Endothelial cell (in vitro differentiated cells): ENCODE measurements around the gene CEP78. TPM values are rescaled to one million over a fixed set of nuclear protein-coding genes. Genes with fewer than 3 reads are reported as not detected.
A peak's percentile ranks its signal among the peaks of the same experiment; 100 is the strongest.

Source experiments
- DNase-seq: peaks from one replicate; pipeline ENCODE4 v3.0.0; 2021; ENCODE audit warnings: low spot score
- H3K27ac Mint-ChIP-seq: one replicate; pipeline ENCODE4 v1.8.0; 2021; ENCODE audit warnings: mixed read lengths, inconsistent platforms; ENCODE audit not compliant: unreplicated experiment
- H3K27me3 Mint-ChIP-seq: one replicate; pipeline ENCODE4 v1.8.0; 2021; ENCODE audit warnings: mild to moderate bottlenecking, moderate library complexity, mixed read lengths, inconsistent platforms; ENCODE audit not compliant: unreplicated experiment
- H3K36me3 Mint-ChIP-seq: one replicate; pipeline ENCODE4 v1.8.0; 2021; ENCODE audit warnings: mild to moderate bottlenecking, low read depth, mixed read lengths, inconsistent platforms; ENCODE audit not compliant: unreplicated experiment
- H3K4me1 Mint-ChIP-seq: one replicate; pipeline ENCODE4 v1.8.0; 2021; ENCODE audit warnings: mild to moderate bottlenecking, mixed read lengths, inconsistent platforms; ENCODE audit not compliant: unreplicated experiment
- H3K4me3 Mint-ChIP-seq: one replicate; pipeline ENCODE4 v1.8.0; 2021; ENCODE audit warnings: mild to moderate bottlenecking, mixed read lengths, inconsistent platforms; ENCODE audit not compliant: unreplicated experiment
- H3K9me3 Mint-ChIP-seq: one replicate; pipeline ENCODE4 v1.8.0; 2021; ENCODE audit warnings: mixed read lengths, inconsistent platforms; ENCODE audit not compliant: unreplicated experiment
- total RNA-seq: library from RNA; stranded (reverse); fragmentation: NEBNext Ultra II Directional; extraction: Animal tissue kit (Norgen Biotek cat#: 25700); gene quantifications from one replicate; pipeline ENCODE4 v1.2.1, GENCODE V29; 2021; ENCODE audit not compliant: unreplicated experiment
- TF ChIP-seq, protein P1 (sequence below): fragments of 200-600 bp; sonication (generic); IDR thresholded peaks from one replicate; pipeline ENCODE4 v1.5.0; 2021; ENCODE audit warnings: antibody characterized with exemption; ENCODE audit not compliant: unreplicated experiment

CEP78 gene
- total RNA-seq, 1 donor from 2014 or later, result 21.7 TPM

DNA sequence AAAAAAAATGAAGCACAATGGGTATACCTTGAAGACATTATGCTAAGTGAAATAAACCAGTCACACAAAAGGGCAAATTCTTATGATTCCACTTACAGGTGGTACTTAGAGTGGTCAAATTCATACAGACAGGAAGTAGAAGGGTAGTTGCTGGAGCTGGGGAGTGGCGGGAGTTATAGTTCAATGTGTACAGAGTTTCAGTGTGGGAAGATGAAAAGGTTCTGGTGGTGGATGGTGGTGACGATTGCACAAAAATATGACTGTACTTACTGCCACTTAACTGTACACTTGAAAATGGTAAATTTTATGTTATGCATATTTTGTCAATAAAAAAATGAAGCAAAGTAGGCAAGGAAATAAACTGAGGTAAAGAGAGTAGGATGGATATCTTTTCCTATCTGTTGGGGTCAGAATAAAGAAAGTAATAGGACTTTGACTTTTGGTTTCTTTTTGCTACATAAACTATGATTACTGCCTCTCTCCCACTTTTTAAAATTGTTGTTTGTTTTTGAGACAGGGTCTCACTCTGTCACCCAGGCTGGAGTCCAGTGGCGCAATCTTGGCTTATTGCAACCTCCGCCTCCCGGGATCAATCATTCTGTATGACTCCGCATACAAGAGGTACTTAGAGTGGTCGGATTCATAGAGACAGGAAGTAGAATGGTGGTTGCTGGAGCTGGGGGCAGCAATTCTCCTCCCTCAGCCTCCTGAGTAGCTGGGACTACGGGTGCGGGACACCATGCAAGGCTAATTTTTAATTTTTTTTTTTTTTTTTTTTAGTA, 57.0 kb downstream of the CEP78 start:
- Mint-ChIP-seq H3K36me3 (no peaks in the 10 kb centered on the region), H3K4me3 (no peak overlapping the region), H3K27me3 (peaks cover 4% of the 10 kb centered on the region), H3K4me1 (peaks cover 30% of the 10 kb centered on the region), H3K9me3 (no peaks in the 10 kb centered on the region), H3K27ac (peak overlapping the region; percentile 39)
- DNase-seq, result no peak
- TF ChIP-seq, protein P1, sequence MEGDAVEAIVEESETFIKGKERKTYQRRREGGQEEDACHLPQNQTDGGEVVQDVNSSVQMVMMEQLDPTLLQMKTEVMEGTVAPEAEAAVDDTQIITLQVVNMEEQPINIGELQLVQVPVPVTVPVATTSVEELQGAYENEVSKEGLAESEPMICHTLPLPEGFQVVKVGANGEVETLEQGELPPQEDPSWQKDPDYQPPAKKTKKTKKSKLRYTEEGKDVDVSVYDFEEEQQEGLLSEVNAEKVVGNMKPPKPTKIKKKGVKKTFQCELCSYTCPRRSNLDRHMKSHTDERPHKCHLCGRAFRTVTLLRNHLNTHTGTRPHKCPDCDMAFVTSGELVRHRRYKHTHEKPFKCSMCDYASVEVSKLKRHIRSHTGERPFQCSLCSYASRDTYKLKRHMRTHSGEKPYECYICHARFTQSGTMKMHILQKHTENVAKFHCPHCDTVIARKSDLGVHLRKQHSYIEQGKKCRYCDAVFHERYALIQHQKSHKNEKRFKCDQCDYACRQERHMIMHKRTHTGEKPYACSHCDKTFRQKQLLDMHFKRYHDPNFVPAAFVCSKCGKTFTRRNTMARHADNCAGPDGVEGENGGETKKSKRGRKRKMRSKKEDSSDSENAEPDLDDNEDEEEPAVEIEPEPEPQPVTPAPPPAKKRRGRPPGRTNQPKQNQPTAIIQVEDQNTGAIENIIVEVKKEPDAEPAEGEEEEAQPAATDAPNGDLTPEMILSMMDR, result no peak

GRCh38 chr9:78294290-78295176, 58.7 kb downstream of the CEP78 start:
- TF ChIP-seq, protein P1, result no peak
- H3K27me3 Mint-ChIP-seq, result peaks cover 4% of the 10 kb centered on the region
- peaks cover 35% of the 10 kb centered on the region for H3K4me1 Mint-ChIP-seq
- no peaks in the 10 kb centered on the region for H3K36me3 Mint-ChIP-seq
- H3K4me3 Mint-ChIP-seq, result no peak overlapping the region
- no peak for DNase-seq
- no peaks in the 10 kb centered on the region for H3K9me3 Mint-ChIP-seq
- no peak overlapping the region for H3K27ac Mint-ChIP-seq

GRCh38 chr9:78295177-78295575, 59.3 kb downstream of the CEP78 start:
- H3K27ac Mint-ChIP-seq, result no peak overlapping the region
- DNase-seq, result no peak
- peaks cover 35% of the 10 kb centered on the region for H3K4me1 Mint-ChIP-seq
- peaks cover 4% of the 10 kb centered on the region for H3K27me3 Mint-ChIP-seq
- no peaks in the 10 kb centered on the region for H3K9me3 Mint-ChIP-seq
- H3K36me3 Mint-ChIP-seq, result no peaks in the 10 kb centered on the region
- TF ChIP-seq, protein P1, result no peak
- H3K4me3 Mint-ChIP-seq, result no peak overlapping the region

GRCh38 chr9:78295731-78296130, 59.9 kb downstream of the CEP78 start:
- Mint-ChIP-seq H3K27me3 (peaks cover 4% of the 10 kb centered on the region), H3K9me3 (no peaks in the 10 kb centered on the region), H3K4me1 (peaks cover 35% of the 10 kb centered on the region), H3K4me3 (peak overlapping the region; percentile 89), H3K27ac (no peak overlapping the region), H3K36me3 (no peaks in the 10 kb centered on the region)
- TF ChIP-seq, protein P1, result no peak
- no peak for DNase-seq
